GM18511 (cell line): Measurements from ENCODE around the gene NFKBIL1.

Experiments
- ATAC-seq: cut with Tn5 transposase; IDR thresholded peaks from one replicate; pipeline ENCODE4 v1.9.1; 2021; ENCODE audit warnings: mild to moderate bottlenecking, moderate library complexity; ENCODE audit not compliant: unreplicated experiment

NFKBIL1 gene

GRCh38 chr6:31559958-31560696 lies 12.7 kb downstream of the NFKBIL1 start:
- ATAC-seq: peak; percentile 70

- ATAC-seq: no peak
These were observed 13.3 kb downstream of the NFKBIL1 start for GRCh38 chr6:31560697-31561058.

- ATAC-seq: no peak
These were observed 20.3 kb downstream of the NFKBIL1 start for GRCh38 chr6:31567531-31568370.

GRCh38 chr6:31568537-31568961 lies 21.1 kb downstream of the NFKBIL1 start:
- peak; percentile 72 for ATAC-seq

- no peak for ATAC-seq
These were observed 22.6 kb downstream of the NFKBIL1 start for GRCh38 chr6:31569861-31570536.

GRCh38 chr6:31572041-31572911 lies 24.9 kb downstream of the NFKBIL1 start, which contains the start of gene LTA:
LTA (plus strand) TSS chr6:31572289; CDS start chr6:31572743, 454 bp downstream.
- ATAC-seq: peak; percentile 43

GRCh38 chr6:31573239-31574105 lies 26.1 kb downstream of the NFKBIL1 start:
- ATAC-seq: no peak

- ATAC-seq: no peak
These were observed 27.0 kb downstream of the NFKBIL1 start for GRCh38 chr6:31574106-31575061.

GRCh38 chr6:31575335-31575901 lies 28.0 kb downstream of the NFKBIL1 start, which contains the start of gene TNF:
TNF (plus strand) TSS chr6:31575565; CDS start chr6:31575742, 177 bp downstream.
- no peak for ATAC-seq

- ATAC-seq: no peak
These were observed 28.7 kb downstream of the NFKBIL1 start for GRCh38 chr6:31575952-31576685.

GRCh38 chr6:31576897-31577578 lies 29.6 kb downstream of the NFKBIL1 start:
- no peak for ATAC-seq

- ATAC-seq: no peak
These were observed 30.2 kb downstream of the NFKBIL1 start for GRCh38 chr6:31577579-31577966.

- no peak for ATAC-seq
These were observed 31.0 kb downstream of the NFKBIL1 start for GRCh38 chr6:31578184-31579118.

- ATAC-seq: no peak
These were observed 31.7 kb downstream of the NFKBIL1 start for GRCh38 chr6:31579119-31579505.

GRCh38 chr6:31579546-31580437 lies 32.4 kb downstream of the NFKBIL1 start:
- no peak for ATAC-seq
